Skeletal muscle satellite cell (primary cell): Measurements from ENCODE around the gene MME.
A peak's percentile ranks its signal among the peaks of the same experiment; 100 is the strongest.

ENCODE experiments used
- H3K27me3 ChIP-seq: 2 replicates; pipeline ENCODE4 v1.7.0; 2013; ENCODE audit warnings: low read length; ENCODE audit not compliant: control insufficient read depth, insufficient read depth
- H3K36me3 ChIP-seq: 2 replicates; pipeline ENCODE4 v1.7.0; 2013; ENCODE audit warnings: mild to moderate bottlenecking, control low read depth, low read length; ENCODE audit not compliant: insufficient read depth
- H3K4me1 ChIP-seq: 2 replicates; pipeline ENCODE4 v1.7.0; 2013; ENCODE audit warnings: low read length; ENCODE audit not compliant: control insufficient read depth, insufficient read depth
- H3K4me2 ChIP-seq: 2 replicates; pipeline ENCODE4 v1.7.0; 2013; ENCODE audit warnings: mild to moderate bottlenecking, low read length
- H3K4me3 ChIP-seq: 2 replicates; pipeline ENCODE4 v1.7.0; 2013; ENCODE audit warnings: low read length
- H3K9ac ChIP-seq: 2 replicates; pipeline ENCODE4 v1.7.0; 2013; ENCODE audit warnings: mild to moderate bottlenecking, low read depth, low read length, moderate library complexity
- H3K9me3 ChIP-seq: replicated peaks from 2 replicates; pipeline ENCODE4 v1.7.0; 2013; ENCODE audit warnings: mild to moderate bottlenecking, control low read depth, low read length

Gene MME

GRCh38 chr3:155225417-155225816, 145.3 kb downstream of the MME start:
- no peak overlapping the region for H3K4me3 ChIP-seq
- H3K9me3 ChIP-seq: no peaks in the 10 kb centered on the region
- H3K9ac ChIP-seq: no peak overlapping the region
- H3K4me2 ChIP-seq: no peak overlapping the region
- peaks cover 8% of the 10 kb centered on the region for H3K4me1 ChIP-seq
- H3K36me3 ChIP-seq: no peaks in the 10 kb centered on the region
- no peaks in the 10 kb centered on the region for H3K27me3 ChIP-seq

GRCh38 chr3:155227141-155227540, 147.0 kb downstream of the MME start:
- no peaks in the 10 kb centered on the region for H3K27me3 ChIP-seq
- H3K9me3 ChIP-seq: no peaks in the 10 kb centered on the region
- no peaks in the 10 kb centered on the region for H3K36me3 ChIP-seq
- no peak overlapping the region for H3K4me2 ChIP-seq
- no peak overlapping the region for H3K4me3 ChIP-seq
- peaks cover 18% of the 10 kb centered on the region for H3K4me1 ChIP-seq
- no peak overlapping the region for H3K9ac ChIP-seq

- no peak overlapping the region for H3K9ac ChIP-seq
These were observed 148.6 kb downstream of the MME start for GRCh38 chr3:155228676-155229075.

DNA sequence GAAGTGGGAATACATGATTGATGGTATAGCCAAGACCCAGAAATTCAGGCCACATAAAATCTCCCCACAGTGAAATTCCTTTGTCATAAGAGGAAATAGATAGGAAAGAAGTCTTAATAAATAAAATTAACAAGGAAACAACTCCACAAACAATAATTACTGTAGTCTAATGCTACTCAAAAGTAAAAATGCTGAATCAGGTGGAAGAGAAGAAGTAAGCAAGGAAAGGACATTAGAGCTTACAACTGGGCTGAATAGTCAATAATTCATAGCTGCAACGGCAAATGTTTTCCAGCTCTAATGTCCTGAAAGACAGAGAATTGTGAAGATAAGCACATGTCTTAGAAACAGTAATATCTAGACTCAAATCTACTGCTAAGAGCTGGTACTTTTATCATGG, 149.0 kb downstream of the MME start:
- no peak overlapping the region for H3K4me2 ChIP-seq
- H3K4me1 ChIP-seq: peaks cover 37% of the 10 kb centered on the region
- no peaks in the 10 kb centered on the region for H3K36me3 ChIP-seq
- H3K9ac ChIP-seq: no peak overlapping the region
- H3K27me3 ChIP-seq: no peaks in the 10 kb centered on the region
- H3K9me3 ChIP-seq: no peaks in the 10 kb centered on the region
- no peak overlapping the region for H3K4me3 ChIP-seq

More at GRCh38 chr3:155228676-155229075, 148.6 kb downstream of the MME start:
- Histone ChIP-seq H3K4me1 (peaks cover 33% of the 10 kb centered on the region), H3K9me3 (no peaks in the 10 kb centered on the region), H3K4me2 (no peak overlapping the region), H3K4me3 (no peak overlapping the region), H3K36me3 (no peaks in the 10 kb centered on the region), H3K27me3 (no peaks in the 10 kb centered on the region)

DNA sequence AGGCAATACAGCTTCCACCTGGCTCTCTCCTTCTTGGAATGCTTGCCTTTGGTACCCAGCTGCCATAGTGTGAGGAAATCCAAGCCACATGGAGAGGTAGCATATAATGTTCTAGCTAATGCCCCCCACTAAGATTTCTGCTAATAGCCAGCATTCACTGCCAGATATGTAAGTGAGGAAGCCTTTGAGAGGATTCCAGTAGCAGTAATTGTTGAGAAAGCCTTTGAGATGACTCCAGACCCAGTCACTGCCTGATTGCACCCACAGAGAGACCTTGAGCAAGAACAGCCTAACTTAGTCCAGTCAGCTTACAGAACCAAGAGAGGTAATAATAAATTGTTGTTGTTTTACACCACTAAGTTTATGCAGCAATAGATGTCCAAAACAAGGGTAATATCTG, 150.3 kb downstream of the MME start:
- Histone ChIP-seq H3K4me3 (no peak overlapping the region), H3K9ac (no peak overlapping the region), H3K4me1 (peaks cover 39% of the 10 kb centered on the region), H3K27me3 (no peaks in the 10 kb centered on the region), H3K9me3 (no peaks in the 10 kb centered on the region), H3K36me3 (no peaks in the 10 kb centered on the region), H3K4me2 (no peak overlapping the region)

DNA sequence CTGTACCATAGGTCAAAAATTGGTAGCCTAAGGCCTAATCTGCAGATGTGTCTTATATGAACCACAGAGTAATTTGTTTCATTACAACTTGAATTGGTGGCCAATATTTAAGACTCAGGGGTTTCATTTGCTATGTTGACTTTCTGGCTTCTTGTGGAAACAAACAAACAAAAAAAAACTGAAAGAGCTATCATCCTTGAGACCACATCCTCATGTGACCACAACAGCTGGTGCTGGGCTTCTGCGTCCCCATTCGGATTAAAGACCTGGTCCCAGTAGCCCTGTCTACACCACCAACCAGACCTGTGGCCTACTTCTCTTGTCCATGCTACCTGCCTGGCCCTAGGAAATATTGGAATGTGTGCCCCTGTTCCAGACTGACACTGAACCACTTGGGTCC, 151.7 kb downstream of the MME start:
- H3K4me3 ChIP-seq: no peak overlapping the region
- no peaks in the 10 kb centered on the region for H3K27me3 ChIP-seq
- H3K4me1 ChIP-seq: peaks cover 39% of the 10 kb centered on the region
- H3K36me3 ChIP-seq: no peaks in the 10 kb centered on the region
- peak overlapping the region; percentile 60 for H3K9ac ChIP-seq
- no peak overlapping the region for H3K4me2 ChIP-seq
- H3K9me3 ChIP-seq: no peaks in the 10 kb centered on the region

DNA sequence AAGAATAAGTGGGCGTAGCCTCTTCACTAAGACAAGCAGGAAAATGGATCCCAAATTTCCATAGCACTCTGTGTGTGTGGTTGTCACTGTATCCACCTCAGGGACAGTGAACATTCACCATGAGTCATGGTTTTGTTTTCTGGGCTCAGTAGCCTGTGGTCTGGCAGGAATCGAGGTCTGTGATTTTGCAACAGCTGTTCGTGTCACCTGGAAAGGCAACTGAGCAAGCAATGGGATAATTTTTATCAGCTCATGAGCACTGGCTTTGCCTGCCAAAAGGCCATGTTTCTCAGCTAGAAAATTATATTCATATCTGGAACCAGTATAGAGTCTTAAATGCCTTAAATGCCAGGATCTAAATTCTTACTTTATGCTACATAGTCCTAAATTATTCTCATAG, 152.5 kb downstream of the MME start:
- Histone ChIP-seq H3K36me3 (no peaks in the 10 kb centered on the region), H3K4me2 (peak overlapping the region; percentile 60), H3K9me3 (no peaks in the 10 kb centered on the region), H3K4me3 (peak overlapping the region; percentile 21), H3K9ac (peak overlapping the region; percentile 79), H3K27me3 (no peaks in the 10 kb centered on the region), H3K4me1 (peaks cover 39% of the 10 kb centered on the region)

GRCh38 chr3:155233213-155233612, 153.1 kb downstream of the MME start:
- no peaks in the 10 kb centered on the region for H3K36me3 ChIP-seq
- peak overlapping the region; percentile 79 for H3K9ac ChIP-seq
- H3K4me1 ChIP-seq: peaks cover 39% of the 10 kb centered on the region
- H3K27me3 ChIP-seq: no peaks in the 10 kb centered on the region
- H3K4me2 ChIP-seq: peak overlapping the region; percentile 60
- no peaks in the 10 kb centered on the region for H3K9me3 ChIP-seq
- peak overlapping the region; percentile 21 for H3K4me3 ChIP-seq
